Body of pancreas (tissue), 4 donors: ENCODE measurements around the gene CCR9.

Experiments used
- CTCF ChIP-seq, 7 experiments: fragments of 450-650 bp in 4 of 7; fragments of 200-600 bp in 3 of 7; sonication (generic) in 3 of 7; IDR thresholded peaks; one replicate each; pipeline ENCODE4 v1.5.1; 2016 to 2019; ENCODE audit warnings: antibody characterized with exemption in 7 of 7
- POLR2A ChIP-seq, 3 donors: fragments of 450-650 bp; IDR thresholded peaks; one replicate each; pipeline ENCODE4 v1.6.1; 2016; ENCODE audit warnings: antibody characterized with exemption in 3 of 3, mild to moderate bottlenecking in 2 of 3

GRCh38 chr3:45858809-45859543 lies 27.4 kb upstream of the CCR9 start:
- TF ChIP-seq CTCF (IDR thresholded peaks at IDR 0.05) (no peak), POLR2A (IDR thresholded peaks at IDR 0.05) (no peak)
